Daoy (cell line): ENCODE results near the gene ATOH8. TPM values are rescaled to one million over a fixed set of nuclear protein-coding genes. Genes with fewer than 3 reads are reported as not detected.

Experiments used
- DNase-seq: peaks from one replicate; pipeline ENCODE4 v3.0.0-alpha.2; 2015; ENCODE audit warnings: low read depth
- total RNA-seq: library from RNA; depleted of rRNA; stranded (reverse); fragments of >200 nt; shearing (Covaris generic); gene quantifications from 2 replicates; pipeline ENCODE4 v1.2.3, GENCODE V29; 2014

The ATOH8 gene
- total RNA-seq, 1 experiment from 2014 or later: 17.7 TPM

- no peak for DNase-seq
These were observed 17.1 kb upstream of the ATOH8 start for GRCh38 chr2:85736456-85737355.

GRCh38 chr2:85737481-85737880 lies 16.3 kb upstream of the ATOH8 start:
- peak; percentile 59 for DNase-seq

DNA sequence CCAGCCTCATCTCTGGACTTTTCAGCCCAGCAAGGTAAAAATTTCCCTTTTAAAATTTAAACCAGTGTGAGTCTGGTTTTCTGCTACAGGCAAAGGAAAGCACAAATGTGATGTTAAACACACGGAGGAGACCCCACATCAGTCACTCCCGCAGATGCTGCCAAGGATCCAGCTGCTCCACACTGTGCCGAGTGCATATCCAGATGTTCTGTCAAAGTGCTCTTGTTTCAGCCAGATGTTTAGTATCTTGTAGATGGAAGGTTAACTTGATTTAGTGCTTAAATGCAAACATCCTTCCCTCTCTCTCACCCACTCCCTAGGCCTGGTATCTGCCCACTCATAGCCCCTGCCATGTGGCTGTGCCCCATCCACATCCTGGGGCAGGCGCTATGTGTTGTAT lies 15.8 kb upstream of the ATOH8 start:
- DNase-seq: no peak

DNA sequence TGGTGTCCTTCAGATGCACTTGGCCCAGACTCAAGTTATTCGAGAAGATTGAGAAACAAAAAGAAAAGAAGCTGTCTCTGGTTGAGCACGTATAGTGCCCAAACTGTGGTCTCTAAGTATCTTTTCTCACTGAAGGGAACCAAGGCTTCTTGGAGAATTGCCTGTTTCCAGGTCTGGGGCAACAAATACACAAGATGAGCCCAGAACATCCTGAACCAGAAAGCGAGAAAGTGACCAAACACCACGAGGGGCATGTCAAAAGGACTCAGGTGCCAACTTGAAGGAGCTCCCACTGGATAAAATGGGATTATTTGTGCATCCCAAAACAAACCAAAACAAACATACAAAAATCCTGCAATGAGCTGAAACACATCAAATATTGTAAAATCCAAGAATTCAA lies 13.6 kb upstream of the ATOH8 start:
- no peak for DNase-seq

DNA sequence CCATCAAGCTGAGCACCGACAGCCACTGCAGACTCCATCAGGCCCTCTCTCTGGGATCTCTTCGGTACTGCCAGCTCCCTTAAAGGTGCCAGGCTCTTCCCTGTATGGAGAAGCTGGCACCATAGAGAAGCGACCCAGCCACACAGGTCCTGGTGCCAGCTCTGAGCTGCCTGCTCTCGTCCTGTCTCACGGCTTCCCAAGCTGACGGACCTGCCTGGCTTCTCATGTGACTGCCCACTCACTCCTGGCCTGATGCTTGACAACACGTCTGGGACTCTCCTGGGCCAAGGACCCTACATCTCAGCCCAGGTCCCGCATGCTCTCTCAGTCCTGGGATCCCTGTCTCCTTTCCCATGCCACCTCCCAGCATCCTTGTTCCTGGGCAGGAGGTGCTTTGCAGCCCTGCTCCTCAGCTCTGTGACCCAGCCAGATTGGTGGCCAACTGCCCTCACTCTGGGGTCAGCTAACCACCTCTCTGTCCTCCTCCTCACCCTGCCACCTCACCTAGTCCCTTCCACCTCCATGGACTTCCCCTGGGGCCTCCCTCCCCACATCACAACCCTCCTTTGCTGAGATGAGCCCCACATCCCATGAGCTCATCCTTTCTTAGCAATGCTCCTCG lies 12.5 kb upstream of the ATOH8 start:
- DNase-seq: no peak

DNA sequence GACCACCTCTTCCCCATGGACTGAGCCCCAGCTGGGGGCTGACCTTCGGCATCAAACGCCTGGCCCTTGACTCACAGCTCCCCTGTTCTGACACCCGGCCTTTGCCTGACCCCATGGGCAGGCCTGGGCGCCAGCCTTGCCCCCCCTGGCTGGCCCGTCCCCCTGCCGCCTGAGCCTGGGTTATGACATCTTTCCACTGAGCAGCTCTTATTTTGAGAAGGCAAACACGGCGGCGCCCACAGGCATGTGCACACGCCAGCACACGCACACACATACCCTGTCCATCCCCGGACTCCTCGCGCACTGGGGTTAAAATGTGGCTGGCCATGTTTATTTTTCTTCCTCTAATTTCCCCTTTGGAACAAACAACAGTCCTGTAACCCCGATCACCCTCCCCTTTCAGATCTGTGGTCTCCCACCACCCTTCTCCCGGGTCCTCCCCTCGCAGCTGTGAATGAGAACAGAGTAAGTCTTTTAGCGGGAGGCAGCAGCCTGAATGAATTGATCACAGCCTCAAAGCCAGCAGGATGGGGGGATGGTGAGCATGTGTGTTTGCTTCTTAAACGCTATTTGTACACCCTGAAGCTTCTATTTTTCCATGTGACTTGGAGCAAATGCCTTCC lies 11.8 kb upstream of the ATOH8 start:
- peak; percentile 73 for DNase-seq

DNA sequence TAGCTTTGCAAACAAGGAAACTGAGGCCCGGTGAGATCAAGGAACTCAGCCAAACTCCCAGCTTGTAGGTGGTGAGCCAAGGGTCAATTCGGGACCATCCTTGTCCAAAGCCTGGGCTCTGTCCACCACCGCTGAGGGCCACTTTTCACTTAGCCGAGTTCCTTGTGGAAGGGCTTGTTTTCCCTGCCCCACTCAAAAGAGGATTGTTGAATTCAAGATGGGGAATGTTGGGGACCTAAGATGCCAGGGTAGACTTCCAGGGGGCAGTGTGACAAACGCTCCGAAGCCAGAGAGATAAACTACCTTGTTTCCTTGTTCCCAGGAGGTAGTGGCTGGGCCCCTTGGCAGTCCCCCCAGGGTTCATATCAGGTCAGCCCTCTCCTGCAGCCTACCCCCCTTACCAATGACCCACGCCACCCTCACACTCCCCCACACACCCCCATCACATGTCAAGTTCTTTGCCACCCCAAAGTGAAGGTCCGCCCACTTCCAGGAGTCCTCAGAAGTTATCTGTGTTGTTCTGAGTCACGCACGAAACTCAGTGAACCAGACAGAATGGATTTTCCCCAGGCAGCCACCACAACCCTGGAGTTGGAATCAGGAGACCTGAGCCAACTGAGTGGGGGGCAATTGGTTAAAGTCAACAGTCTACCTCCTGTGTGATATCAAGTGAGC lies 10.3 kb upstream of the ATOH8 start:
- peak; percentile 77 for DNase-seq

DNA sequence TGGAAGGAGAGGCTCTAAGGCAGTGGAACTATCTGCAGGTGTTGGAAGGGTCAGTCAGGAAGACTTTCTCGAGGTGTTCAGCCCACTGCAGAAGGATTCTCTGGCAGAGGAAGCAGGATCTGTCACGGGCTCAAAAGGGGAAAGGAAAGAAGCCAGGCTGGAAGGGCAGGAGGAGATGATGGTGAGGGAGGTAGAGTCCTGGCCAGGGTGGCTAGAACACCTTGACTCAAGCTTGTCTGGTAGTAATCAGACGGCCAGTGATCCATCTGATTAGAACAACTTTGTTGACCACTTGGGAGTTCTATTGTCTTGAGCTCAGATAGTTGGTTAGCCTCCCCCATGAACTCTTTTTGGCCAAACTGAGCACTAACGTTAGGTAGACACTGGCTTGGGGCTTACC lies 9.7 kb upstream of the ATOH8 start:
- no peak for DNase-seq

- peak; percentile 32 for DNase-seq
These were observed 8.8 kb upstream of the ATOH8 start for GRCh38 chr2:85744741-85745601.

DNA sequence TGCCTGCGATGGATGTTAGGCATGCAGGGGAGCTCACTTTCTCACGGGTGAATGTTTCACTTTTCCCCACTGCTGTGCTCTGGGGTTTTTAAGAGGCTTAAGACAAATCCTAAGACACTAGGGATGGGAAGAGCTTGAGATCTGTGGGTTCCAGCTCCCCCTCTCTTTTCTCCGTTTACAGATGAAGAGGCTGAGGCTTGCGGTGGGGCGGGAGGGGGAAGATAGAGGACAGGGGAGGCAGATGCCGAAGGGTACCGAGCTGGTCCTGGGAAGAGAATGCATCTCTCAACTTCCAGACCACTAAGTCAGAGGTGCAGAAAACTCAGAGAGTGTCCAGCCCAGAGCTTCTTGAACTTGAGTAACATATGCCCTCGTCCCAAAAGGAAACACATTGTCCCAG lies 8.2 kb upstream of the ATOH8 start:
- DNase-seq: no peak

DNA sequence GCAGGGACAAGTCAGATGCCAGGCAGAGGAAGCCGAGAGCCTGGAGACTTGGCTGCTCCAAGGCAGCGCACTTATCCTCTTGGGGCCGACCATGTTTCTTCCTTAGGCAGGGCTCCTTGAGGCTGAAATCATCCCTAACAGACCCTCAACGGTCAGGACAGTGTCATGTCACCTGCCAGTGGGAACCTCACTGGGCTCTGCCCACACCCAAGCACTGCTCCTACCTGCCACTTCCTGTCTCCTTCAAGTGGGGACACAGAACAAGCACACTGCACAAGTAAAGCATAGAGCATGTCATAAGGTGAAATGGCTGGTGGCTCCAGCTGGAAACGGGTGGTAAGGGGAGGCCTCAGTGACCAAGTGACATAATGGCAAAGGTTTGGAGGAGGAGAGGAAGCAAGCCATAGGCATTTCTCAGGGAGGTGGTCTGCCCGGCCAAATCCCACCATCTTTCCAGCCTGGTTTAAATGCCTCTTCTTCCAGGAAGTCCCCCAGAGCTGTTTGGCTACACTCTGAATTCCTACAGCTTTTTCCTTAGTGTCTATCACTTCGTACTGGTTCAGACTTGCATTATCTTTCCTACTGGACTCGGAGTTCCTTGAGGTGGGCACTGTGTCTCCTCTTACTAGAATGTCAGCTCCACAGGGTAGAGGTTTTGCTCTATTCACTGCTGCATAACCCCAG lies 7.3 kb upstream of the ATOH8 start:
- DNase-seq: no peak

DNA sequence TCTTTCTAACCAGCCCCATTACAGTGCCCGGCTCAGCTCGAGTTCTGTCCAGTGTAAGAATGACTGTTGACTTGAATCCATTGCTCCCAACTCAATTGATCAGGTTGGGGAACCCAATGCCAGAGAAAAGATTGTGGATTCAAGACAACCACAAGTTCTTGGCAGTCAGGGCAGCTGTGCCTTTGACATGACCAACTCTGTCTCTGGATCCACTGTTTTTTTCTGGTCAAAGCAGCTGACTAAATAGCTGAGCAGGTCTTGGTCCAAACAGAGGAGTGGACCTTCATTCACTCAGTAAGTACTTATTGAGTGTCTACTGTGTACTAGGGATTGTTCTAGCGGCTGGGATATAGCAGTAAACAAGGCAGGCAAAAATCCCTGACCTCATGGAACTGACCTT lies 6.3 kb upstream of the ATOH8 start:
- DNase-seq: no peak

- DNase-seq: no peak
These were observed 5.6 kb upstream of the ATOH8 start for GRCh38 chr2:85748039-85748734.

DNA sequence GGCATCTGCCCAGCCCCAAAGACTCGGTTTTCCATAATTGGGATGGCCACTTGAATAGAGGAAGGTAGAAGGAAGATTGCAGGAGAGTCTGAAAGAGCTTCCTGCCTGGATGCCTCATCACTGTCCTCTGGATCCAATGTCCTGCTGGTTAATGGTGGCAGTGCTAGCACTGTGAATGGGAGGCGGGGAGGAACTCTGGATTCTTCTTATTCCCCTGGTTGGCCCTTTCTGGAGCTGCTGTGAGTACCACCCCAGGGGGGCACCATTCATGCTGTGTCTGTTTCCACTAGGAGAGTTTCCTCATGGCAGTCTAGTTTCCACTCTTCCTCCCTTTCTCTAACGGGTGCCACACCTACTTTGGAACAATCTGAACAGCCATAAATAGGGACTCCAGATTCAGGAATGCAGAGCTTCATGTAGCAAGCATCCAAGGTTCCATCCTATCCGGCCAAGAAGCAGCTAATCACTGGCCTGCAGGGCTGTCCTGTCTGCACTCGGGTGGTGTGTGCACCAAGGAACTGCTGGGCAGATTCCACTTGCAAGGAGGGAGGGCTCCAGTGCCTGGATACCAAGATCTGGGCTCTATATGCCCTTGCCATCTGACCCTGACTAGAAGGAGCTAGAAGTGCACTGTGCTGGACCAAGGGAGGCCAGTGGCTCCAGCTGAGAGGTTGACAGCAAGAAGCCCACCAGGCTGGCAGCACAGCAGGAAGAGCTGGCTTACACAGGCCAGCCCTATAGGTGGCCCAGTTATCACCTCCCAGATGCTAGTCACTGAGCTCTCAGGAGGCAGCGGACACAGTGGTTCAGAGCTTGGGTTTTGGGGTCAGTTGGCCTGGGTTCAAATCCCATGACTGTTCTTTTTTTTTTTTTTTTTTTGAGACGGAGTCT lies 4.6 kb upstream of the ATOH8 start:
- no peak for DNase-seq

GRCh38 chr2:85750587-85751575 lies 2.9 kb upstream of the ATOH8 start:
- peak; percentile 69 for DNase-seq

GRCh38 chr2:85751627-85752026 lies 2.2 kb upstream of the ATOH8 start:
- DNase-seq: no peak

DNA sequence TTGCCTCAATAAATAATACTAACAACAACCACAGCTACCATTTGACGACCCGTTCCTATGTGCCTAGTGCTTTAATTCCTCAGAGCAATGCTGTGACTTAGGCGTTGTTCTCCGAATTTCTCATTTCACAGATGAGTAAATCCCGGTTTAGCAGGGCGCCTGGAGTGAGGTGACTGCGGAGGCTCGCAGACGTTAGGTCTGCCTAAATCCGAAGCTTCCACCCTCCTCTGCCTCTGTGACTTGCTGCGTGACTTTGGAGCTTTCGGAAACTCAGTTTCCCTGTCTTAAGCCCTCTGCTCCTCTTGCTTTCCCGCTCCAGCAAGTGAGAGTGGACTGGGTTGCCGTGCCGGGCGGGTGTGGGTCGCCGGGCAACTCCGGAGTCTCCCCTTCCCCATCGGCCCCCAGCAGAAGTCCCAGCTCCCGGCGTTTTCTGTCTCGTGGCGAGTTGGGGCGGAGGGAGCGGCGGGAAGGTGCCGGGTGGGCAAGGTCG lies 711 bp upstream of the ATOH8 start:
- no peak for DNase-seq
